ENCODE data around the gene KRT72. TPM values are rescaled to one million over a fixed set of nuclear protein-coding genes. Genes with fewer than 3 reads are reported as not detected.

Gene KRT72
- total and polyA plus RNA-seq, 12 donors: 0.15 TPM; not detected in 11

- DNase-seq (no peak), ATAC-seq (no peak)
- 70 to 73% methylated on average over 7 of the region's 7 CpGs for WGBS, 2 donors
- H3K27ac ChIP-seq: no peak overlapping the region
- TF ChIP-seq CTCF (IDR thresholded peaks at IDR 0.05): no peak
- H3K36me3 ChIP-seq: no peaks in the 10 kb centered on the region
- H3K27me3 ChIP-seq: peaks cover 0 to 51% (median 0%) of the 10 kb centered on the region in 7 donors
- no peak overlapping the region for H3K4me3 ChIP-seq
- H3K9me3 ChIP-seq: no peaks in the 10 kb centered on the region
- intact Hi-C loops (cut with DNase I): no loop called here
- peaks cover 0 to 2% (median 0%) of the 10 kb centered on the region in 9 donors for H3K4me1 ChIP-seq
These were observed 28.8 kb upstream of the KRT72 start for GRCh38 chr12:52630008-52630500.

GRCh38 chr12:52629281-52630007 lies 28.2 kb upstream of the KRT72 start:
- no peaks in the 10 kb centered on the region for H3K9me3 ChIP-seq
- intact Hi-C loops (cut with DNase I): no loop called here
- WGBS, 2 donors: 82 to 86% methylated on average over 12 of the region's 12 CpGs
- H3K36me3 ChIP-seq: no peaks in the 10 kb centered on the region
- peaks cover 0 to 51% (median 0%) of the 10 kb centered on the region in 7 donors for H3K27me3 ChIP-seq
- DNase-seq (no peak), ATAC-seq (no peak)
- H3K4me1 ChIP-seq: peaks cover 0 to under 1% (median 0%) of the 10 kb centered on the region in 9 donors
- no peak for TF ChIP-seq CTCF (IDR thresholded peaks at IDR 0.05)
- H3K4me3 ChIP-seq: no peak overlapping the region
- no peak overlapping the region for H3K27ac ChIP-seq

- WGBS, 2 donors: 82% methylated on average over 2 of the region's 2 CpGs
- ATAC-seq (no peak), DNase-seq (no peak)
- Histone ChIP-seq H3K36me3 (no peaks in the 10 kb centered on the region), H3K4me1 (no peaks in the 10 kb centered on the region), H3K4me3 (no peak overlapping the region), H3K9me3 (peaks cover 0 to 3% (median 0%) of the 10 kb centered on the region in 11 donors), H3K27me3 (peaks cover 0 to 51% (median 0%) of the 10 kb centered on the region in 7 donors), H3K27ac (no peak overlapping the region)
- TF ChIP-seq CTCF (IDR thresholded peaks at IDR 0.05): no peak
- intact Hi-C loops (cut with DNase I): no loop called here
These were observed 27.6 kb upstream of the KRT72 start for GRCh38 chr12:52628841-52629240.

GRCh38 chr12:52628111-52628507 lies 26.8 kb upstream of the KRT72 start:
- H3K4me3 ChIP-seq: no peak overlapping the region
- no peak overlapping the region for H3K27ac ChIP-seq
- no peaks in the 10 kb centered on the region for H3K36me3 ChIP-seq
- peaks cover 0 to 8% (median 0%) of the 10 kb centered on the region in 11 donors for H3K9me3 ChIP-seq
- peaks cover 0 to 51% (median 0%) of the 10 kb centered on the region in 7 donors for H3K27me3 ChIP-seq
- intact Hi-C loops (cut with DNase I): no loop called here
- 74 to 83% methylated on average over 4 of the region's 4 CpGs for WGBS, 2 donors
- H3K4me1 ChIP-seq: no peaks in the 10 kb centered on the region
- ATAC-seq: no peak
- TF ChIP-seq CTCF (IDR thresholded peaks at IDR 0.05): no peak
- no peak for DNase-seq
